IPS-NIHi7 (cell line): ENCODE data around the gene CCT5.
"Not testable (repeated sequence)": the region's sequence is repeated elsewhere in the genome, so short reads cannot be mapped to it uniquely, and the experiment has no call there.

Source experiments
- DNase-seq: peaks from one replicate; pipeline ENCODE4 v3.0.0; 2012; ENCODE audit warnings: mixed read lengths; ENCODE audit errors: extremely low spot score

The CCT5 gene

DNA sequence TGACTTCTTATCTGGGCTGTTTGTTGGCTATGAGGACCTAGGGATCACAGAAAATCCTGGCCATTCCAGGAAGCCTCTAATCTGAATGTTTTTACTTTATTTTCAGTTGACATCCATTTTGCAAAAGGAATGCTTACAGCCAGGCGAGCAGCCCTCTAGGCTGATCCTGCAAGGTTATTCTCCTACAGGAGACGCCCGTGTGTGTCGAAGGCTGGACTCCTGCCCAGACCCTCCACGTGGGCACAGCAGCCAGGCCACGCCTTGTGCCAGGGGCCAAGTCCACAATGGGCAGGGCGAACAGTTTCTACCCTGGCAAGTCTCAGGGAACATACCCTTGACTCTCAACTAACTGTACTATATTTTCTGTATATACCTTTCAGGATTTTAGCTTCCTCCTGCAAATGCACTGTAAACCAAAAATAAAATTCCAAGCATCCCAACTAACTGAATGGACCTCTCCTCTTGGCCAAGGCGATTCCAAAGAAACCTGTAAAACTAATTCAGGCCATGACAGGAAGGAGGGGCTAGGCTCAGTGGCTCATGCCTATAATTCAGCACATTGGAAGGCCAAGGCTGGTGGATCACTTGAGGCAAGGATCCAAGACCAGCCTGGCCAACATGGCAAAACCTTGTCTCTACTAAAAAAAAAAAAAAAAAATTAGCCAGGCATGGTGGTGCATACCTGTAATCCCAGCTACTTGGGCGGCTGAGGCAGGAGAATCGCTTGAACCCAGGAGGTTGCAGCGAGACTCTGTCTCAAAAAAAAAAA is 51.9 kb downstream of the CCT5 start:
- no peak for DNase-seq

DNA sequence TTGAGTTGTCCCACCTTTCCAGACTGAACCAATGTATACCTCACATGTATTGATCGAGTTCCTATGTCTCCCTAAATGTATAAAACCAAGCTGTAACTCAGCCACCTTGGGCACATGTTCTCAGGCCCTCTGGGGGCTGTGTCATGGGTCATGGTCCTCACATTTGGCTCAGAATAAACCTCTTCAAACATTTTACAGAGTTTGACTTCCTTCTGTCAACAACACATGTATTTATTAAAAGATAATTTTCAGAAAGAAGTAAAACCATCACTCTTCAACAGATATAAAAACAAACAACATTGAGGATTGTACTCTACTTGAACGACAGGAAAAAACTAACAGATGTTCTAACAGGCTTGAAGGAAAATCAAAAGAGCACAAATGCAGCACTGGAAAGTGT is 53.1 kb downstream of the CCT5 start:
- DNase-seq: no peak

DNA sequence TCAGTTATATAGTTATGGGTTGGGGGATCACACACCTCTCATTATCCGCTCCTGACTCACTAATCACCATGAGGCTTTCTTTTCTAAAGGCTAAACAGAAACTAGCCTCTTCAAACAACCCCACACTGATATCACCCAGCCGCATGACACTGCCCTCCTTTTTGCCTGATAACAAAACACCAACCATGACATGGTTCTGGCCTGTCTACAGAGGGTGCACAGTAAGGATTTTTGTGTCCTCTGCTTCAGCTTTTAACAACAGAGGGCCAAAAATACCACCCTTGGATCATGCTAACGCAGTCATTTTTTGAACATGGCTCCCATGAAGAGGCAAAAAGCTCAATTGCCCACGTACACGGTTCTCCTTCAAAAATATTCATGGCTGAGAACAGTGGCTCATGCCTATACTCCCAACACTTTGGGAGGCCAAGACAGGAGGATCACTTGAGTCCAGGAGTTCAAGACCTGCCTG is 53.7 kb downstream of the CCT5 start:
- DNase-seq: no peak

DNA sequence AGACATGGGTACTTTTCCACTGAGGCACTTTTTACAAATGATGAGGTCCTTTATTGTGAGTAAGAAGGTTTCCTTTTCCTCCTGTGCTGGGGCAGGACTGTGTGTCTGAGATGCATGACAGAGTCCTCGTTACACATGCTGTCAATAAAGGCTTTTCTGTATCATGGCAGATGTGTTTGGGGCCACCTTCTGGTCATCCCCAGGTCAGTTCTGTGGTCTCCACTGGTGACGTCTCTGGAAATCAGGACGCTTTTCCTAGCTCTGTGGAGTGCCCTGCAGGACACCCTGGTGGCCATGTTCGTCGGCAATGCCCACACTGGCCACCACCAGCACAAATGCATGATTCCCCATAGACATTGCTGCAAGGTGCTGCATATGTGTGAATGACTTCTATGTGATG is 54.9 kb downstream of the CCT5 start:
- DNase-seq: no peak

DNA sequence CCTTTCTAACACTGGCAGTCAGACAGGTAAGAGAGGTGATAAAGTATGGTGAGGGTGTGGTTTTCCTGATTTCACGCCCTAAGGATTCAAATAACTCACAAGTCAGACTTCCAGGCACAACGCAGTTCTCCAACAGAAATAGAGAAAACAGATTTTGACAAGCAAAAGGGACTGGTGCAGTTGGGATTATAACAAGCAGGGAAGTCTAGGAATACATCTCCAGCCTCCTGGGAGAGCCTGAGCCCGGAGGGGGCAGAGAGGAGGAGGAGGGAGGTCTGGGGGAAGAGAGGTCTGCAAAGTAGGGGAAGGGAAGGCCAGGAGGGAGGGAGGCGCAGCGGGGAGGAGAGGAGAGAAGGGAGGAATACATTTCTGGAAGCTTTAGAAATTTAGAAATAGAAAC is 56.0 kb downstream of the CCT5 start:
- DNase-seq: no peak

DNA sequence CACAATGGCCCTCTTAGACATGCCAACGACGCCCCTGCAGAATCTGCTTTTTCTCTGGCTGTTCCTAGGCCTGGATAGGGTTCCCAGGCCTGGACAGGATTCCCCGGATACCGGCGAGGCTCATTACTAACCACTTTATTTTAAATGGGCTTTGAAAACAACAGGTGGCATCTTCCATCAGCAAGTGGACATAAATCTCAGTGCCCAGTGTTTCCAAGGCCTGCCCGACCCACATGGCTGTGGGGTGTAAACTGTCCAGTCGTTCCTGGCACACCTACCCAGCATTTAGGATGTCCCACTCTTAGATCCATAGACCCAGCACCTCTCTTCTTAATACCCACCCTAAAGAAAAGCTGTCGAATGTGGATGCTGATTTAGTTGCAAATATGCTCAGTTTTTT is 56.7 kb downstream of the CCT5 start:
- DNase-seq: no peak

DNA sequence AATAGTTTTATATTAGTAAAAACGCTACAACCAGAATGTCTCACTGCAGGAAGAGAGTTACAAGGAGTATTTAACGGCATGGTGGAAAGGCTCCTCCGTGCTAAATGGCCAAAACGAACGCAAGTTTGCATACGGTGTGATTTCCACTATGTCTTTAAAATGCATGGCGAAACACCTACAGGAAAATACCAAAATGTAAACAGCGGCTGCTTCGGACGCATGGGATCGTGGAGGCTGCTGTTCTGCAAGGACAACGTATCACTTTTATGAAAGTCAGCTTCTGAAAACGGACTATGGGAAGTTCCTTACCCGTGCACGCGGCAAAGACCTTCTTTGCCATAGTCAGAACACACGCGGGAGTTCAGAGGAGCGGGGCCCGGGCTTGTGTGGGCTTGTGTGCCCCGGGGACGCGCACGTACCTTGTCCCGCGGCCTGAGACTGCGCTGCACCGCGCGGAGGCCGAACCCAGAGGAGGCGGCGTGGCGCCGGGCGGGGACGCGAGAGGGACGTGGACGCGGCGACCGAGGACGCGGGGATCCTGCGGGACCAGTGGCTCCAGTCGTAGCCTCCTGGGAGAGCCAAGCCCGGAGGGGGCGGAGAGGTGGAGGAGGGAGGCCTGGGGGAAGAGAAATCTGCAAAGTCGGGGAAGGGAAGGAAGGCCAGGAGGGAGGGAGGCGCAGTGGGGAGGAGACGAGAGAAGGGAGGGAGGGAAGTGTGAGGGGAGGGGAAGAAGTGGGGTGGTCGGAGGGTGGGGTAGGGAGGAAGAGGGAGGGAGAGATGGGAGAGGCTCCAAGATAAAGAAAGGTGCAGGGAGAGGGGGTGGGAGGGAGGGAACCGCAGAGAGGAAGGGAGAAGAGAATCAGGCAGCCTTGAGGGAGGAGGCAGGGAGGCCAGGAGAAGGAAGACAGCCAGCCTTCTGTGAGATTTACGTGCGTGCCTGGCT is 57.4 kb downstream of the CCT5 start, which contains the start of gene CMBL:
TSS of gene CMBL (minus strand) at position 697 of the 943 bp plus-strand sequence. CDS start 17,140 bp downstream, outside the sequence.
- DNase-seq: peak; percentile 72

DNA sequence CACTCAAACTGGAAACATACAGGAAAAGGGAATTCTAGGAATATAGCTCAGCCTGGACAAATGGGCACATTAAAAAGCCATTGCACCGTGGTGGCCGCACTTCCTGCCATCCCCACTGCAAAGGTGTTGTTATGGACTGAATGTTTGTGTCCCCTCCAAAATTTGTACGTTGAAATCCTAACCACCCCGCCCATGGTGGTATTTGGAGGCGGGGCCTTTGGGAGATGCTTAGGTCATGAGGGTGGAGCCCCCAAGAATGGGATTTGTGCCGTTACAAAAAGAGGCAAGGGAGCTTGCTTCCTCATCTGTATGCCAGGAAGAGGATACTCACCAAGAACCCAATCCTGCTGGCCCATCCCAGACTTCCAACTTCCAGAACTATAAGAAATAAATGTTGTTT is 58.8 kb downstream of the CCT5 start:
- DNase-seq: no peak

DNA sequence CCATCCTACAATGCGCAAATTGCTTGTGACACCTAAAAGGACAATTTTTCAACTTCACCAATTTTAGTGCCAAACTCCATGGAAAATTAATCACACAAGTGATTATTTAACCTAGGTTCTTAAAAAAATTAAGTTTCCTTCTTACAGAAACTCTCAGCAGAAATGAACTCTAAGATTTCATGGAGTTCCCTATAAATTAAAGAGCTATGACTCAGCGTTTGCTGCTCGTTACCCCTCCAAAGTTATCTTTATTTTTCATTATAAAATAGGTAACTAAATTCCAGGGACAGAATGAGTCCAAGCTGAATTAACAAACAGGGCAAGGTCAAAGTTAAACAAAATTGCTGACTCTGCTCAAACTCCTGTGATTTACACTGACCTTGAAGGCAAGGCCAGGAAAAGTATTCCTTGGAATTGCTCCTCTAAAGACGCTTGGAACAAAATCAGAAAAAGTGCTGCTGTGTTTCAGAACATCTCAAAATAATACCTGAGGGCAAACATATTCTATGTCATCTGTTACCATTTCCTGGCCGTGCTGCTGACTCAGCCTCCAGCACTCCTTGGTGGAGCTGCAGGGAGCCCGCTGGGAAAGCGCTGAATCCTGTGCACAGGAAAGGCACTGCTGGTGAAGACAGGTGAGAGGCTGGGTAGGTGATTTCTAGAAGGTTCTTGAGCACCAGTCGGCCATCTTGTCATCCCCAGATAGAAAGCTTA is 60.1 kb downstream of the CCT5 start:
- peak; percentile 56 for DNase-seq

DNA sequence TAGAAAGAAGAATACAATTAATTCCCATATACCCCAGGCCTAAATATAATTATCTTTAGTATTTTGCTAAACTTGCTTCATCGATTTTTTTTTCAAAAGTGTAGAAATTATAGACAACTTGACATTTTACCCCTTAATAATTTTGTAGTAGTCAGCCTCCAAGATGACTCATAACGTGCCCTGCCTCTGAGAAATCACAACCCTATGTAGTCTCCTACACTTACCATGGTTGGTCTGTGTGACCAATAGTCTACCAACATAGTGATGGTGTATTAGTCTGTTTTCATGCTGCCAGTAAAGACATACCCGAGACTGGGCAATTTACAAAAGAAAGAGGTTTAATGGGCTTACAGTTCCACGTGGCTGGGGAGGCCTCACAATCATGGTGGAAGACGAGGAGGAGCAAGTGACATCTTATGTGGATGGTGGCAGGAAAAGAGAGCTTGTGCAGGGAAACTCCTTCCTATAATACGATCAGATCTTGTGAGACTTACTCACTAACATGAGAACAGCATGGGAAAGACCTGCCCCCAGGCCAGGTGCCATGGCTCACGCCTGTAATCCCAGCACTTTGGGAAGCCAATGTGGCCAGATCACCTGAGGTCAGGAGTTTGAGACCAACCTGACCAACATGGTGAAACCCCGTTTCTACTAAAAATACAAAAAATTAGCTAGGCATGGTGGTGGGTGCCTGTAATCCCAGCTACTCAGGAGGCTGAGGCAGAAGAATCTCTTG is 60.9 kb downstream of the CCT5 start:
- DNase-seq: not testable (repeated sequence)

DNA sequence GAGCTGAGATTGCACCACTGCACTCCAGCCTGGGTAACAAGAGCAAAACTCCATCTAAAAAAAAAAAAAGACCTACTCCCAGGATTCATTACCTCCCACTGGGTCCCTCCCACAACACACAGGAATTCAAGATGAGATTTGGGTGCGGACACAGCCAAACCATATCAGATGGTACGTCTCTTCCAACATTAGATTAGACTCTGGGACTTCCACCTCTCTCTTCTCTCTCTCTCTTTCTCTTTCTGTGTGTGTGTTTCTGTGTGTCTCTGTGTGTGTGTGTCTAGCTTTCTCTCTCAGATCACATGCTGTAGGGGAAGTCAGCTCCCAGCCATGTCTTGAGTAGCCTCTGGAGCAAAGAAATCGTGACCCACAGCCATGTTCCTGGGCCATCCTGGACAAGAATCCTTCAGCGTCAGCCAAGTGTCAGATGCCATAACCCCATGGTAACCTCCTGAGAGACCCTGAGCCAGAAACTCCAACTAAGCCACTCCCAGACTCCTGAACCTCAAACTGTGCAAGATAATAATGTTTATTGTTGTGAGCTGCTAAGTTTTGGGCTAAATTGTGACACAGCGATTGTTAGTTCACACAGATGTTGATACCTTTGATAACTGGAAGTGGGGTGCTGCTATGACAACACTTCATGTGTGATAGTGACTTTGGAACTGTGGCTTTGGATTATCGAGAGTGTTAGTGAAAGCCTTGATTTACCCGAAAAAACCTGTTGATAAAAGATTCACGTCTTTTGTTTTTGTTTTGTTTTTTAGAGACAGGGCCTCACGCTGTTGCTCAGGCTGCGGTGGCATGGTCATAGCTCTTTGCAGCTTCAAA is 61.7 kb downstream of the CCT5 start:
- DNase-seq: no peak

DNA sequence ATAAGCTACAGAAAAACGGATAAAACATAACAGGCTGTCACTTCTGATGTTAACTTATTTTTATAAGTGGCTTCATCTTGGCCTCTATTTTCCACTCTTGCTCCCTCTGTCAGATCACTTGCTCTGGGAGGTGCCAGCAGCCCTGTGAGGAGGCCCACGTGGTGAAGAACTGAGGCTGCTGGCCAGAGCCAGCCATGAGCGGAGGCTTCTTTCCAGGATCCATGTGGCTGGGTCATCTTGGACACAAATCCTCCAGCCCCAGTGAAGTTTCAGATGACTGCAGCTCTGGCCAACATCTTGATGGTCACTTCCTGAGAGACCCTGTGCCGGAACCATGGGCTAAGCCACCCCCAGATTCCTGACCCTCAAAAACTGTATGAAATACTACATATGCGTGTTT is 65.1 kb downstream of the CCT5 start:
- no peak for DNase-seq
